Rectal smooth muscle tissue (tissue), 1 donor: Measurements from ENCODE around the gene IQCE.
"Not testable (repeated sequence)": the region's sequence is repeated elsewhere in the genome, so short reads cannot be mapped to it uniquely, and the experiment has no call there.

Experiments
- H3K27ac ChIP-seq: one replicate; pipeline ENCODE4 v1.7.0; 2013; ENCODE audit warnings: low read depth, low read length, inconsistent platforms
- H3K27me3 ChIP-seq: one replicate; pipeline ENCODE4 v1.7.0; 2013; ENCODE audit warnings: low read length; ENCODE audit not compliant: control insufficient read depth, insufficient read depth
- H3K36me3 ChIP-seq: one replicate; pipeline ENCODE4 v1.7.0; 2013; ENCODE audit warnings: low read length; ENCODE audit not compliant: control insufficient read depth, insufficient read depth
- H3K4me1 ChIP-seq: one replicate; pipeline ENCODE4 v1.7.0; 2013; ENCODE audit warnings: low read length; ENCODE audit not compliant: control insufficient read depth, insufficient read depth
- H3K4me3 ChIP-seq: one replicate; pipeline ENCODE4 v1.7.0; 2013; ENCODE audit warnings: low read length
- H3K9ac ChIP-seq: one replicate; pipeline ENCODE4 v1.7.0; 2013; ENCODE audit warnings: low read length

Gene IQCE

DNA sequence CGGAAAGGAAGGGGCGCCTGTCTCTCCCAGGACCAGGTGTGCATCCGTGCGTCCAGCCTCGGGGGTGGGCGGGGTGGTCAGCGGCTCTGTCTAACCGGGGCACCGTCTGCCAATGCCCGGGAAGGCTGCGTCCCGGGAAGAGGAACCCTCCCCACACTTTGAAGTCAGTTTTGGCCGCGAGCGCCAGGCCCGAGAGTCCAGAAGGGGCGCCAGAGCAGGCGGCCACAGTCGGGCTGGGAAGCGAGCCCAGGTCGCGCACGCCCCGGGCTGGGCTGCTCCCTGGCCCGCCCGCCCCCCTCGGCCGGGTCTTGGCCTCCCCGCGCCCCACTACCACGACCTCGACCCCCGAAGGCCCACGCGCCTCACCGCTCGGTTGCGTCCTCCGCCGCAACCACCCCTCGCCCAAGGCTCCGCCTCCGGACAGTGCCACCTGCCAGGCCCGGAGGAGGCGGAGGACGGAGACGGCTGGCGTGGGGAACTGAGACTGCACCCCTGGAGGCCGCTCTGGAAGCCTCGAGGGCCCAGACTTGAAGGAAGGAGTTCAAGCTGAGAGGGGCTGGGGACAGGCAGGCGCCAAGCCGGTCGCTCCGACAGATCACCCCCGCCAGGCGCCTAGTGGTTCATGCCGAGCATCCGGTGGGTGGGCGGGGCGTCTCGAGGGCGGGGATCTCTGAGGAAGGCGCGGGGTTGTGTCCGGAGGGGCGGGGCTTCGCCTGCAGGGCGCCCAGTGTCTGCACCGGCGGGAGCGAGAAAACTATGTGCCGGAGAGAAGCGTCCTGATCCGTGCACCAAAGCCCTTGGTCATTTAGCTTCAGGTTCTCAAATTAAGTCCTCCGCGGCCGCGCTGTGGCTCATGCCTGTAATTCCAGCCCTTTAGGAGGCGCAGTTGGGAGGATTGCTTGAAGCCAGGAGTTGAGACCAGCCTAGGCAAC, 3.4 kb upstream of the IQCE start, which contains the start of gene BRAT1:
Gene BRAT1, minus strand, starts transcription at position 404 of the 932 bp plus-strand sequence. CDS start 1,093 bp downstream, outside the sequence.
- peaks cover 9% of the 10 kb centered on the region for H3K4me1 ChIP-seq
- H3K4me3 ChIP-seq = peak within 1 kb of the TSS; percentile 90
- no peaks in the 10 kb centered on the region for H3K27me3 ChIP-seq
- H3K27ac ChIP-seq = peak within 1 kb of the TSS; percentile 99
- peak within 1 kb of the TSS; percentile 95 for H3K9ac ChIP-seq
- H3K36me3 ChIP-seq = no peaks in the 10 kb centered on the region

DNA sequence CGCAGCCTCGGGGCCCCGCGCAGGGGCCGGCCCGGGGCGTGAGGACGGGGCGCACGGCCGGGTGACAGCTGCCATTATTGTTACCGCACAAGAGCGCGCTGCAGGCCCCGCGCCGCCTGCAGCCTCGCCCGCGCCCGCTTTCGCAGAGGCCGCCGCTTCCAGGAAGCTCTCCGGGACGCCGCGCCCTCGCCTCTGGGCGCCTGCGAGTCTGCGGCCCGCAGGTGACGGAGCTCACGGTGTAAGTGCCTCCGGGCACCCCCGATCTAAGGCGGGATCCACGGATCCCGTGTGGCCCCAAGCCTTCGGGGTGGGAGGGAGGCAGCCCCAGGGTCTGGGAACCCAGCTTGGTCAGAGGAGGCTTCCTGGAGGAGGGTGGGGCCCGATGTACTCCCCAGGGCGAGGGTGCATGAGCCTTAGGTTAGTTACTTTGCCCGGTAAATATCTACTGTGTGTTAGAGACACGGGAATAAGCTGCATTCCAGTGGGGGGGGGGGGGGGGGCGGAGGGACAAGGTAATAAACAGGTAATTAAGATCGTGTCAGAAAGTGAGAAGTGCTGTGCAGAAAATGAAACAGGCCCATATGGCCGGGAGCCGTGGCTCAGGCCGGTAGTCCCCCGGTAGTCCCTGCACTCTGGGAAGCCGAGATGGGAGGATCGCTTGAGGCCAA, 638 bp downstream of the IQCE start:
- no peaks in the 10 kb centered on the region for H3K27me3 ChIP-seq
- peaks cover 2% of the 10 kb centered on the region for H3K4me1 ChIP-seq
- peak overlapping the region; percentile 88 for H3K4me3 ChIP-seq
- H3K36me3 ChIP-seq = no peaks in the 10 kb centered on the region
- peak overlapping the region; percentile 62 for H3K9ac ChIP-seq
- H3K27ac ChIP-seq = no peak overlapping the region

DNA sequence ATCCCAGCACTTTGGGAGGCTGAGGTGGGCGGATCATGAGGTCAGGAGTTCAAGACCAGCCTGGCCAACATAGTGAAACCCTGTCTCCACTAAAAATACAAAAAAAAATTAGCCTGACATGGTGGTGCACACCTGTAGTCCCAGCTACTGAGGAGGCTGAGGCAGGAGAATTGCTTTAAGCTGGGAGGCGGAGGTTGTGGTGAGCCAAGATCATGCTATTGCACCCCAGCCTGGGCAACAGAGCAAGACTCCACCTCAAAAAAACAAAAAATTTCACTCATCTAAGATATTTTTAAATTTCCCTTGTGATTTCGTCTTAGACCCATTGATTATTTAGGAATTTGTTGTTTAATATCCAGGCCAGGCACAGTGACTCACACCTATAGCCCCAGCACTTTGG, 5.2 kb downstream of the IQCE start:
- not testable (repeated sequence) for H3K36me3 ChIP-seq, H3K27me3 ChIP-seq, H3K4me3 ChIP-seq, H3K27ac ChIP-seq, H3K4me1 ChIP-seq, H3K9ac ChIP-seq

DNA sequence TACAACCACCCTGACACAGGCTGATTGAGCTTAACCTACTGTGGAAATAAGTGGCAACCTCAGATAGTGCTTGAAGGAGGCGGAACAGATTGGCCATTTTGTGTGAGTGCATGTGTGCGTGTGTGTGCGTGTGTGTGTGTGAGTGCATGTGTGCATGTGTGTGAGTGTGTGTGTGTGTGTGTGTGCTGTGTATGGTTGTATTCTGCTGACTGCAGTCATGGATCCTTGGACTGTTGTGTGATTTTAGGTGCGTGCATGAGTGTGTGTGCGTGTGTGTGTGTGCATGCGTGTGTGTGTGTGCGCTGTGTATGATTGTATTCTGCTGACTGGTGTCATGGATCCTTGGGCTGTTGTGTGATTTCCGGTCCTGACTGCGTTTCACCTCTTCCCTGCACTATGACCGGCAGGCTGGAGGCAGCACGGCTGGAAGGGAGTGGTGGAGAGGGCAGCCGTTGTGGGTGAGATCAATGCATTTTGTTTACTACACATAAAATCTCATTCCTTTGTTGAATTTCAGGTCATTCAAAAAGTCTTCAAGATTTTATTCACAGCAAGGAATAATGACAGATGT, 6.3 kb downstream of the IQCE start:
- Histone ChIP-seq H3K27me3 (no peaks in the 10 kb centered on the region), H3K27ac (no peak overlapping the region), H3K4me1 (no peaks in the 10 kb centered on the region), H3K4me3 (no peak overlapping the region), H3K36me3 (no peaks in the 10 kb centered on the region), H3K9ac (no peak overlapping the region)

DNA sequence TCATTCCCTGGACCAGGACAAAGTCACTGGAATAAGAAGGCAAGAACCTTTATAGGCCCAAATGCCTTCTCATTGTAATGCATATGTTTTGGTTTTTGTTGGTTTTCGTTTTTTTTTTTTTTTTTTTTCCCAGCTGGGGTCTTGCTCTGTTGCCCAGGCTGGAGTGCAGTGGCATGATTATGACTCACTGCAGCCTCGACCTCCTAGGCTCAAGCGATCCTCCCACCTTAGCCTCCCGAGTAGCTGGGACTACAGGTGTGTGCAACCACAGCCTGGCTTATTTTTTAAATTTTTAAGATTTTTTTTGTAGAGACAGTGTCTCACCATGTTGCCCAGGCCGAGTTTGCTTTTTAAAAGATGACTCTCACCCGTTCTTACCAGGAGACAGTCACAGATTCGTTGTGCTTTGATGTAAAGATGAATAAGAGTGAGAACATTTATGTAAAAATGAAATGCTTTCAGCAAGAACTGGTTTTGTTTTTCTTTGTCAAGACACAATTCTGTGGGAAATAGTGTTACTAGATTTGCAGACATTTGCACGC, 7.6 kb downstream of the IQCE start:
- Histone ChIP-seq H3K27me3 (no peaks in the 10 kb centered on the region), H3K36me3 (no peaks in the 10 kb centered on the region), H3K27ac (no peak overlapping the region), H3K4me3 (no peak overlapping the region), H3K4me1 (no peaks in the 10 kb centered on the region), H3K9ac (no peak overlapping the region)

DNA sequence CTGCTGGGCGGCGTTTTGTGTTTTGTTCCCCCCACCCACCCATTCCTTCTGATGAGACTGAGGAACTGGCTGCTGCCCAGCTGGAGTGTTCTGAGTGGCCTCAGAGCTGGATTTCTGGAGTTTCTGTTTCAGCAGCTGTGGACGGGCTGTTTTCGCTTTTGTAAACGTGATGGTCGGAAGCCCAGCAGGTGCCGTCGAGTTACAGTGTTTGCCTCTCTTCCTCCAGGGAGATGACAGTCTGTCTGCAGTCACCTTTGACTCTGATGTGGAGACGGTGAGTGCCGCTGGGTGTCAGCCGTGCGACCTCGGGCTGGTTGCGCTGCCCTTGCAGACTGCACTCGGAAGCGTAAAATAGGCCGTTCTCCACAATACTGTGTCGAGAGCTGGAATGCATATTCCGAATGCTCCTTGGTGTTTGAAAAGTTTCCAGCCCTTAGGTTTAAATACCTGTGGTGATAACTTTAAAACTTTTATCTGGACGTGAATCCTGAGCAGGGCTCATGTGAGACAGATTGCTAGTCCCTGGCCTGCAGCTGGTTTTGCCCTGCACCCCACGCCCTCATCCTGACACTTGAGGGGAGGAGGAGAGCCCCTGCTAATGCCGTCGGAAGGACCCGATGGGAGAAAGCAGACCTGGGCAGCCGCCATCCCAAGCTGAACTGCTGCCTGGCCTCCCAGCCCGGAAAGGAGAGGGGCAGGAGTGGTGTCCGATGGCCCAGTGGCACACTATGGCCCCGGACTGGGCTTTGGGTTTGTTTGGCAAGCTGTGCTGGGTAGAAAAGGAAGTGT, 8.3 kb downstream of the IQCE start:
- Histone ChIP-seq H3K4me3 (no peak overlapping the region), H3K4me1 (no peaks in the 10 kb centered on the region), H3K27ac (no peak overlapping the region), H3K27me3 (no peaks in the 10 kb centered on the region), H3K9ac (no peak overlapping the region), H3K36me3 (peaks cover under 1% of the 10 kb centered on the region)

DNA sequence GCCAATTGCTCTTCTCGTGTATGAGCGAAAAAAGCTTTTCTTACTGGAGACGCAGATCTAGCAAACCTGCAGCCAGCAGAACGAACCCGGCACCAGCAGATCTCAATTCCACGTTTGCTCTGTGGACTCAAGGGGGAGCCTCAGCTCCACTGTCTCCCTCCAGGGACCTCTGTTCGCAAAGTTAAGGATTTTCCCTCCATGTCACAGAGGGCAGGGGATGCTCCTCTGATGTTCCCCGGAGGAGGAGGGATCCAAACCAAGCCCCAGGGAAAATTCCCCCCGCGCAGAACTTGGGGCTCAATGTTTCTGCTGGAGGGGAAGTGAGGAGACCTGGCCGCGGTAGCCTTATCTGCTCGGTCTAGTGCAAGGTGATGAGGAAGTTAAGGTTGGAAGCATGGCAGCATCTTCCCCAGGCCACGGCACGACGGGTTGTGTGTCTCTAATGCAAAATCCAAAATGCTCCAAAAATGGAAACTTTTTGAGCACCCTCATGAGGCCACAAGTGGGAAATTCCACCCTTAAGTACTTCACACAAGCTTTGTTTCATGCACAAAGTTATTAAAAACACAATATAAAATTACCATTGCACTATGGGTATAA, 9.0 kb downstream of the IQCE start:
- Histone ChIP-seq H3K9ac (no peak overlapping the region), H3K36me3 (peaks cover 4% of the 10 kb centered on the region), H3K27ac (no peak overlapping the region), H3K27me3 (no peaks in the 10 kb centered on the region), H3K4me1 (no peaks in the 10 kb centered on the region), H3K4me3 (no peak overlapping the region)

DNA sequence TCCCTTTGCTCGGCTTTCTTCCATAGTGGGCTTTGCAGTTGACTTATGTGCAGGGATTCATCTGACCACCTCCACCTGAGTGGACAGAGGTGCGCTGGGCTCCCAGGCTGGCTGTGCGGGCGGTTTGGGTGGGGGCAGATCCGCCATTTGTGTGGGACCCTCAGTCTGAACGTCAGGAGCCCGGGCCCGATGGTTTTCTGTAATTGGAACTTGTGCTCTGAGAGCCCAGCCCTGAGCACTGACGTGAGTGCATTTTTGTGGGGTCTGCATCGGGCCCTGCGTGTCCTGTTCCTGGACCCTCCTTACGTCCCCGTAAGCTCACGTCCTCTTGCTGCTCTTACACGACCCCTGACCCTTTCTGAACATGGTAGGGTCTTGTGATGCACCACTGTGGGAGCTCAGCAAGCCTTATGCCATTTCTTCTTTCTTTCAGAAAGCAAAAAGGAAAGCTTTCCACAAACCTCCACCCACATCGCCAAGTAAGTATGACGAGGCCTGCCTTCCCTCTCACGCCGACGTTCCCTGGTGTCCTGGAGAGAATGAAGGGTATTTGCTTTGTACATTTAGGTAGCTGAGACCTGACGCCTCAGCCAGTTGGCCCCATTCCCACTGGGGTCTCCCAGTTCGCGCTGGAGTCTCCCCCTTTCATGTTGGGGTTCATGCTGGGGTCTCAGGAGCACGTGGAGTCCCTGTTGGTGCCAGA, 9.9 kb downstream of the IQCE start:
- Histone ChIP-seq H3K4me1 (no peaks in the 10 kb centered on the region), H3K27me3 (no peaks in the 10 kb centered on the region), H3K27ac (no peak overlapping the region), H3K4me3 (no peak overlapping the region), H3K9ac (no peak overlapping the region), H3K36me3 (peaks cover 4% of the 10 kb centered on the region)

DNA sequence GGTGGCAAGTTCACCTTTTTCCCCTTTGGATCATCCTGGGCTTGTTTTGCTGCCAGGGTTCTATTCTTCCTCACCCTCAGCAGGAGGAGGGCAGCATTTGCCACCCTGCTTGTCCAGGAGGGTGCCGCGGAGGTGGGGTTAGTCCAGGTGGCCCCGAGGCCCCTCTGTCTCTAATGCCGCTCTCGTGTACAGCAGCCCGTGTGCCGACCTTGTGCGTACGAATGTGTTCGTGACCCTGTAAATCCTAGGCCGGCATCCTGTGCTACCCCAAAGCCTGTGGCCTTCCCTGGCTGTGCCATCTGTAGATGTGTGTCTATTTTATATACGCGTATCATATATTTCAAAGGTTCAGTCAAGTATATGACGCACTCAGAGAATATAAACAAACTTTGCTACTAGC, 10.6 kb downstream of the IQCE start:
- Histone ChIP-seq H3K27me3 (no peaks in the 10 kb centered on the region), H3K36me3 (peaks cover 5% of the 10 kb centered on the region), H3K27ac (no peak overlapping the region), H3K9ac (no peak overlapping the region), H3K4me3 (no peak overlapping the region), H3K4me1 (no peaks in the 10 kb centered on the region)

DNA sequence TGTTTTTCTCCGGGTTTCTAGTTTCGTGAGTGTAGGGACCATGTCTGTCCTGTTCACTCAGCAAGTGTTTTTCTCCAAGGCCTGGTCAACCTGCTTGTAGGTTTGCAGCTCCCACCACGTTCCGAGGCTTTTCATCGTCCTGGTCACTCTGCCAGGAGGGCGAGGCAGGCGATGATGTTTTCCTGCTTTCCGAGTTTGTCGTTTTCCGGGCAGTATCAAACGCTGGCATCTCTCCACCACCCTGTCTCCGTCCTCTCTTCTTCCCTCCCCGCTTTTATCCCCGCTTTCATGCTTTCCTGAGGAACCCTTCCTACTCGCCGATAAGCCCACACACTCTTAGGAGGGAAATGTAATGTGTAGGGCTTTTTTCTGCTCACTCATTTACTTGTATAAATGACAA, 11.2 kb downstream of the IQCE start:
- Histone ChIP-seq H3K4me1 (no peaks in the 10 kb centered on the region), H3K27ac (no peak overlapping the region), H3K9ac (no peak overlapping the region), H3K36me3 (peaks cover 5% of the 10 kb centered on the region), H3K4me3 (no peak overlapping the region), H3K27me3 (no peaks in the 10 kb centered on the region)

DNA sequence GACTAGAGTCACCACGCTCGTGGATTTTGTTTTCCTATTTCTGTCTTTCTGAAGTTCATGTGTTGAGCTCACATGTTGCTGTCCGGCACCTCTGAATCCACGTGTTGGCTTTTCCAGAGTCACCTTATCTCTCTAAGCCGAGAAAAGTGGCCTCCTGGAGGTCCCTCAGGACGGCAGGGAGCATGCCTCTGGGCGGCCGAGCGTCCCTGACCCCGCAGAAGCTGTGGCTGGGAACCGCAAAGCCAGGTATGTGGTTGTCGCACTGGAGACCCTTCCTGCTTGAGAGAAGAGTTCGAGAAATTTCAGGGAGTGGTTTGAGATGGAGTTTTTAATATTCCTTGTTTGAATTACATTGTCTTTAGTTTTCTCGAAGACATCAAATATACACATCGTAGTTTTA, 12.6 kb downstream of the IQCE start:
- Histone ChIP-seq H3K4me3 (no peak overlapping the region), H3K9ac (no peak overlapping the region), H3K36me3 (peaks cover 5% of the 10 kb centered on the region), H3K27me3 (no peaks in the 10 kb centered on the region), H3K4me1 (no peaks in the 10 kb centered on the region), H3K27ac (no peak overlapping the region)
